Nephron progenitor cell (in vitro differentiated cells): Measurements from ENCODE around the gene HCK.
A peak's percentile ranks its signal among the peaks of the same experiment; 100 is the strongest.

Source experiments
- DNase-seq: peaks from one replicate; pipeline ENCODE4 v3.0.0; 2021
- H3K27ac Mint-ChIP-seq: 2 replicates; pipeline ENCODE4 v1.8.0; 2021; ENCODE audit warnings: mild to moderate bottlenecking, moderate library complexity, mixed read lengths
- H3K27me3 Mint-ChIP-seq: 2 replicates; pipeline ENCODE4 v1.8.0; 2021; ENCODE audit warnings: mild to moderate bottlenecking, low read depth, mixed read lengths; ENCODE audit not compliant: poor library complexity
- H3K36me3 Mint-ChIP-seq: 2 replicates; pipeline ENCODE4 v1.8.0; 2021; ENCODE audit warnings: low read depth, mixed read lengths
- H3K4me1 Mint-ChIP-seq: 2 replicates; pipeline ENCODE4 v1.8.0; 2021; ENCODE audit warnings: mixed read lengths
- H3K4me3 Mint-ChIP-seq: 2 replicates; pipeline ENCODE4 v1.8.0; 2021; ENCODE audit warnings: mild to moderate bottlenecking, moderate library complexity, mixed read lengths
- H3K9me3 Mint-ChIP-seq: 2 replicates; pipeline ENCODE4 v1.8.0; 2021; ENCODE audit warnings: mild to moderate bottlenecking, moderate library complexity, mixed read lengths
- TF ChIP-seq, protein P1 (sequence below): fragments of 200-600 bp; sonication (generic); IDR thresholded peaks from 2 replicates; pipeline ENCODE4 v1.5.0; 2021; ENCODE audit warnings: antibody characterized with exemption

HCK gene

DNA sequence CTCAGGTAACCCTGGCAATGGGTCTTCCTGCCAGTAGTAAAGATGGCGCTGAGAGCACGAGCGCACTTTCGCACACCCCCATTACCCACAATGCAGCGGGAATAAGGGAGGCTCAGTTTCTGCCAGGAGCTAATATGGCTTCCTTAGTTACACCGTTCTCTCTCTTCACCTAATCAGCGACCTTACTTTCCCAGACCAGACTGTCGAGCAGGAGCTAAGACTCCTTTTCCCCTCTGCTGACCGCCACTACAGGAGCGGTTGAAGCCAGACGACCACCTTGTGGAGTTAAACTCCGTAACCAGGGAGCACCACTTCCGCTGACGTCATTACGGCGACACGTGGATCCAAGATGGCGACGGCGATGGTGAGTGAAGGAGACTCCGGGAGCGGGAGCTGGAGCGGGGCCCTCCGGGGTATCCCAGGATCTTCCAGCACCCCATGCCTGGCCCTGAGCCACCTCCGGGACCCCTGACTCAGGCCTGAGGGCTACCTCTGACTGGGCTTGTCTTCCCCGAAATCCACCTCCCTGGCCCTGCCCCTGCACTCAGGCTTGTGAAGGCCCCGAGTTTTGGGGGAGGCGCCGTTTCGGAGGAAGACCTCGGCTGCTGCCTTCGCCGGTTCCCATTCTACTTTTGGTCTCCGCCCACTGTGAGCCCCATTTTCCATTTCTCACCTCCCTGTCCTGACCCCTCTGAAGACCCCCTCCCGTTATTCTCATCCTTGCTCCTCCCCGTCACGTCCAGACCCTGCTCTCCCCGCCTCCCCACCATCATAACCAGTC, 57.5 kb downstream of the HCK start, which contains the start of gene TM9SF4:
TSS of gene TM9SF4 (plus strand) at position 323 of the 781 bp plus-strand sequence. CDS start at position 350, 27 bp downstream.
- Mint-ChIP-seq H3K36me3 (peaks cover 18% of the 10 kb centered on the region), H3K27me3 (no peaks in the 10 kb centered on the region), H3K9me3 (no peaks in the 10 kb centered on the region), H3K4me1 (peaks cover 39% of the 10 kb centered on the region), H3K27ac (peak within 1 kb of the TSS; percentile 100), H3K4me3 (peak within 1 kb of the TSS; percentile 94)
- TF ChIP-seq, protein P1, sequence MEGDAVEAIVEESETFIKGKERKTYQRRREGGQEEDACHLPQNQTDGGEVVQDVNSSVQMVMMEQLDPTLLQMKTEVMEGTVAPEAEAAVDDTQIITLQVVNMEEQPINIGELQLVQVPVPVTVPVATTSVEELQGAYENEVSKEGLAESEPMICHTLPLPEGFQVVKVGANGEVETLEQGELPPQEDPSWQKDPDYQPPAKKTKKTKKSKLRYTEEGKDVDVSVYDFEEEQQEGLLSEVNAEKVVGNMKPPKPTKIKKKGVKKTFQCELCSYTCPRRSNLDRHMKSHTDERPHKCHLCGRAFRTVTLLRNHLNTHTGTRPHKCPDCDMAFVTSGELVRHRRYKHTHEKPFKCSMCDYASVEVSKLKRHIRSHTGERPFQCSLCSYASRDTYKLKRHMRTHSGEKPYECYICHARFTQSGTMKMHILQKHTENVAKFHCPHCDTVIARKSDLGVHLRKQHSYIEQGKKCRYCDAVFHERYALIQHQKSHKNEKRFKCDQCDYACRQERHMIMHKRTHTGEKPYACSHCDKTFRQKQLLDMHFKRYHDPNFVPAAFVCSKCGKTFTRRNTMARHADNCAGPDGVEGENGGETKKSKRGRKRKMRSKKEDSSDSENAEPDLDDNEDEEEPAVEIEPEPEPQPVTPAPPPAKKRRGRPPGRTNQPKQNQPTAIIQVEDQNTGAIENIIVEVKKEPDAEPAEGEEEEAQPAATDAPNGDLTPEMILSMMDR = no peak
- peak; percentile 86 for DNase-seq

DNA sequence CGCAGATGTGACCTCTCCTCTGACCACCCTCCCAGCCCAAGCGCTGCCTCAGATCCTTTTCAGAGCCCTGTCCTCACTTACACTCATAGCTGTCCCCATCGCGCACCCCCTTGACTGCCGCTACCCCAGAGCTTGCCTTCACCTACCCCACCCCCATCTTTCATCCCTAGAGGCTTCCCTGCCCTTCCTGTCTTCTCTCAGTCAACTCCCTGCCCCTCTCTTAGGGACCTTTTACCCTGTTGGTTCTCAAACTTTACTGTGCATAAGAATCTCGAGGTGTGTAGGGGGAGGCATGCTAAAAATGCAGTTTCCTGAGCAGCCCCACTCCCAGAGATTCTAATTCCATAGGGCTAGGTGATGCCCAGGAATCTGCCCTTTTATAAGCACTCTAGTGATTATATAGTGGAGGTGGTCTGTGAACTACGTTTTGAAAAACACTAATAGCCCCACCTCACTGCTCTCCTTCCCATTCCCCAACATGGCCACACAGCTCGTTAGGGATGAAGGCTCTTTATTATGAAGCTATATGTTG, 58.2 kb downstream of the HCK start:
- H3K27me3 Mint-ChIP-seq = no peaks in the 10 kb centered on the region
- peak overlapping the region; percentile 94 for H3K4me3 Mint-ChIP-seq
- peaks cover 46% of the 10 kb centered on the region for H3K4me1 Mint-ChIP-seq
- TF ChIP-seq, protein P1 = no peak
- H3K9me3 Mint-ChIP-seq = no peaks in the 10 kb centered on the region
- peaks cover 18% of the 10 kb centered on the region for H3K36me3 Mint-ChIP-seq
- peak overlapping the region; percentile 100 for H3K27ac Mint-ChIP-seq
- no peak for DNase-seq

DNA sequence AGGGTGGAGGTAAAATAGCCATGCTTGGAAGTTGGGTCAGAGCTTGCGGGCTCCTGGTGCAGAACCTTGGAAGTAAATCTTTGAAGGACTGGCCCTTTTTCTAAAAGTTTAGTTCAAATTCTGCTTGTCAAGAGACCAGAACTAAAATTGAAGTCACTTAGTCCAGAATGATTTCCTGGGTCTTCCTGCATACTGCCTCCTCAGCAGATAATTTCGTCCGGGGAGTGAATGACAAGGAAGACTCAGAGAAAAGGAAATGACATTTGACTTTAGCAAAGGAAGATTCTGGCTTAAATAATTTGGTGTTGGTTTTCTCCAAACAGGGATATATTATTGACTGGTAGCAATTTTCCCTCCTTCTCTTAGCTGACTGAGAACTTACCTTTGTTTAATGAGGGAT, 58.7 kb downstream of the HCK start:
- no peak for DNase-seq
- H3K27ac Mint-ChIP-seq = peak overlapping the region; percentile 100
- H3K4me1 Mint-ChIP-seq = peaks cover 51% of the 10 kb centered on the region
- TF ChIP-seq, protein P1 = no peak
- no peaks in the 10 kb centered on the region for H3K27me3 Mint-ChIP-seq
- H3K36me3 Mint-ChIP-seq = peaks cover 18% of the 10 kb centered on the region
- no peaks in the 10 kb centered on the region for H3K9me3 Mint-ChIP-seq
- H3K4me3 Mint-ChIP-seq = peak overlapping the region; percentile 94

DNA sequence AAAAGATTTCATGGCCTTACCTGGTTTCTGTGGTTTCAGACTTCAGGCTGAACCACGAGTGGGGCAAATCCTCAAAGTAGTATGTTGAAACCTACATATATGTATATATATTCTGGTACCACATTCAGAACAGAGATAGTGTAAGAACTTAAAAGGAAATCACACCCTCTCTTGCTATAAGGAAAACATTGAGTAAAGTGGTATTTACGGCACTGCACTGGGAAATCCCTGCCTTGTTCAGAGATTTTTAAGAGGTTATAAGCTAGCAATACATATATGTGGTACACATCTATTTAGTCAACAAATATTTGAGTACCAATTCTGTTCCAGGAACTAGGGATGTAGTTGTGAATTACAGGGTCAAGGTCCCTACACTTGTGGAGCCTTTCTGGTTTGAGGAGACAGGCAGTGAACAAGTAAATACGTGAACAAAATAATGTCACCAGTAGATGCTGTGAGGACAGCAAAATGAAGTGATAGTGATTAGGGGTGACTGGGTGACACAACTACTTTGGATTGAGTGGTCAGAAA, 59.2 kb downstream of the HCK start:
- H3K27me3 Mint-ChIP-seq = no peaks in the 10 kb centered on the region
- TF ChIP-seq, protein P1 = no peak
- peaks cover 56% of the 10 kb centered on the region for H3K4me1 Mint-ChIP-seq
- H3K27ac Mint-ChIP-seq = peak overlapping the region; percentile 64
- no peak for DNase-seq
- no peaks in the 10 kb centered on the region for H3K9me3 Mint-ChIP-seq
- H3K36me3 Mint-ChIP-seq = peaks cover 18% of the 10 kb centered on the region
- H3K4me3 Mint-ChIP-seq = peak overlapping the region; percentile 94

DNA sequence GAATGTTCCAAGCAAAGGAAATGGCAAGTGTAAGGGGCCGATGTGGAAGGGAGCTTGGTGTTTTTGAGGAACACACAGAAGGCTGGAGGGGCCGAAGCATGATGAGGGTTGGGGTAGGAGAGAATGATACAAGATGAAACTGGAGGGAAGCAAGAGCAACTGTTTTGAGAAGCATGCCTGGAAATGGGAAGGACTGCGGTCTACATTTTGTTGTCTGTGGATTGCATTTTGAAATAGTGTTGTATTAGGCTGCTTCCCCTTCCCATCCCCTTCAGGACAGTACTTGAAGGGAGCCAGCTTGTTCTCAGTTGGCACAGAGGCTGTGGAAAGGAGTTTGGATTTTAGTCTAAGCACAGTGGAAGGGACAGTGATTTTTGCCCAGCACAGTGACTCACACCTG, 59.7 kb downstream of the HCK start:
- TF ChIP-seq, protein P1 = no peak
- H3K9me3 Mint-ChIP-seq = no peaks in the 10 kb centered on the region
- H3K27me3 Mint-ChIP-seq = no peaks in the 10 kb centered on the region
- no peak for DNase-seq
- peak overlapping the region; percentile 94 for H3K4me3 Mint-ChIP-seq
- H3K4me1 Mint-ChIP-seq = peaks cover 61% of the 10 kb centered on the region
- H3K36me3 Mint-ChIP-seq = peaks cover 18% of the 10 kb centered on the region
- peak overlapping the region; percentile 64 for H3K27ac Mint-ChIP-seq
